HuH-7.5 (cell line): Measurements from ENCODE around the gene SLC6A7.
"Not testable (repeated sequence)": the region's sequence is repeated elsewhere in the genome, so short reads cannot be mapped to it uniquely, and the experiment has no call there.

Source experiments
- DNase-seq: peaks from one replicate; pipeline ENCODE4 v3.0.0; 2011; ENCODE audit warnings: low spot score

The SLC6A7 gene

GRCh38 chr5:150219142-150219541, 29.3 kb downstream of the SLC6A7 start:
- no peak for DNase-seq

GRCh38 chr5:150219861-150220260, 30.0 kb downstream of the SLC6A7 start:
- DNase-seq = no peak

- no peak for DNase-seq
Observed at GRCh38 chr5:150221471-150221870, 31.6 kb downstream of the SLC6A7 start.

- DNase-seq = no peak
Observed at GRCh38 chr5:150222906-150223305, 33.0 kb downstream of the SLC6A7 start.

GRCh38 chr5:150223474-150223873, 33.6 kb downstream of the SLC6A7 start:
- no peak for DNase-seq

GRCh38 chr5:150224483-150225027, 34.7 kb downstream of the SLC6A7 start:
- no peak for DNase-seq

- no peak for DNase-seq
Observed at GRCh38 chr5:150227036-150227435, 37.2 kb downstream of the SLC6A7 start.

- DNase-seq = no peak
Observed at GRCh38 chr5:150227606-150228273, 37.9 kb downstream of the SLC6A7 start.

- DNase-seq = no peak
Observed at GRCh38 chr5:150229571-150229970, 39.7 kb downstream of the SLC6A7 start.

- DNase-seq = no peak
Observed at GRCh38 chr5:150230842-150231241, 41.0 kb downstream of the SLC6A7 start.

GRCh38 chr5:150233706-150234105, 43.8 kb downstream of the SLC6A7 start:
- not testable (repeated sequence) for DNase-seq

- DNase-seq = no peak
Observed at GRCh38 chr5:150234576-150235499, 45.0 kb downstream of the SLC6A7 start.

- no peak for DNase-seq
Observed at GRCh38 chr5:150235500-150235854, 45.6 kb downstream of the SLC6A7 start.

GRCh38 chr5:150236313-150236712, 46.5 kb downstream of the SLC6A7 start:
- DNase-seq = no peak

- DNase-seq = no peak
Observed at GRCh38 chr5:150236981-150237754, 47.3 kb downstream of the SLC6A7 start.

- DNase-seq = no peak
Observed at GRCh38 chr5:150238646-150239045, 48.8 kb downstream of the SLC6A7 start.

- DNase-seq = no peak
Observed at GRCh38 chr5:150239099-150239793, 49.4 kb downstream of the SLC6A7 start.

GRCh38 chr5:150239794-150240122, 49.9 kb downstream of the SLC6A7 start:
- DNase-seq = no peak

GRCh38 chr5:150241298-150242160, 51.7 kb downstream of the SLC6A7 start:
- no peak for DNase-seq

- DNase-seq = no peak
Observed at GRCh38 chr5:150242251-150242894, 52.5 kb downstream of the SLC6A7 start.
